ENCODE results near the gene RAPGEF6.
A peak's percentile ranks its signal among the peaks of the same experiment; 100 is the strongest.
"Not testable (repeated sequence)": the region's sequence is repeated elsewhere in the genome, so short reads cannot be mapped to it uniquely, and the experiment has no call there.

The RAPGEF6 gene

GRCh38 chr5:131640043-131640856 is 5.2 kb upstream of the RAPGEF6 start:
- FAIRE-seq (no peak), DNase-seq (ENCODE audit: insufficient read length, low spot score) (no peak)

GRCh38 chr5:131639148-131639547 is 4.1 kb upstream of the RAPGEF6 start:
- DNase-seq (ENCODE audit: insufficient read length, low spot score) (no peak), FAIRE-seq (no peak)

GRCh38 chr5:131637694-131638093 is 2.7 kb upstream of the RAPGEF6 start:
- no peak for FAIRE-seq

GRCh38 chr5:131635684-131636572 is 899 bp upstream of the RAPGEF6 start:
- DNase-seq (ENCODE audit: insufficient read length, low spot score) (peak; percentile 1), FAIRE-seq (no peak)

More at GRCh38 chr5:131637694-131638093, 2.7 kb upstream of the RAPGEF6 start:
- DNase-seq (ENCODE audit: insufficient read length, low spot score), result no peak

GRCh38 chr5:131634666-131634995 is 398 bp downstream of the RAPGEF6 start:
- DNase-seq (ENCODE audit: insufficient read length, low spot score) (no peak), FAIRE-seq (no peak)

- peak; percentile 18 for FAIRE-seq
- DNase-seq (ENCODE audit: insufficient read length, low spot score), result no peak
Observed at GRCh38 chr5:131634238-131634637, 791 bp downstream of the RAPGEF6 start.

GRCh38 chr5:131633830-131634229 is 1.2 kb downstream of the RAPGEF6 start:
- DNase-seq (ENCODE audit: insufficient read length, low spot score) (no peak), FAIRE-seq (peak; percentile 74)

- DNase-seq (ENCODE audit: insufficient read length, low spot score) (no peak), FAIRE-seq (no peak)
Observed at GRCh38 chr5:131630963-131631350, 4.1 kb downstream of the RAPGEF6 start.

GRCh38 chr5:131630208-131630962 is 4.6 kb downstream of the RAPGEF6 start:
- DNase-seq (ENCODE audit: insufficient read length, low spot score), result no peak
- FAIRE-seq, result peak; percentile 21

- DNase-seq (ENCODE audit: insufficient read length, low spot score) (no peak), FAIRE-seq (no peak)
Observed at GRCh38 chr5:131628990-131629389, 6.0 kb downstream of the RAPGEF6 start.

GRCh38 chr5:131627207-131627865 is 7.7 kb downstream of the RAPGEF6 start:
- DNase-seq (ENCODE audit: insufficient read length, low spot score) (no peak), FAIRE-seq (no peak)

- no peak for FAIRE-seq
- DNase-seq (ENCODE audit: insufficient read length, low spot score), result no peak
Observed at GRCh38 chr5:131622633-131623032, 12.4 kb downstream of the RAPGEF6 start.

- FAIRE-seq, result not testable (repeated sequence)
Observed at GRCh38 chr5:131621164-131621563, 13.9 kb downstream of the RAPGEF6 start.

GRCh38 chr5:131619102-131619501 is 15.9 kb downstream of the RAPGEF6 start:
- FAIRE-seq (no peak), DNase-seq (ENCODE audit: insufficient read length, low spot score) (no peak)

More at GRCh38 chr5:131621164-131621563, 13.9 kb downstream of the RAPGEF6 start:
- not testable (repeated sequence) for DNase-seq (ENCODE audit: insufficient read length, low spot score)

- DNase-seq (ENCODE audit: insufficient read length, low spot score), result no peak
- FAIRE-seq, result no peak
Observed at GRCh38 chr5:131617140-131617822, 17.7 kb downstream of the RAPGEF6 start.

GRCh38 chr5:131615957-131616356 is 19.1 kb downstream of the RAPGEF6 start:
- DNase-seq (ENCODE audit: insufficient read length, low spot score) (no peak), FAIRE-seq (no peak)

- FAIRE-seq (no peak), DNase-seq (ENCODE audit: insufficient read length, low spot score) (no peak)
Observed at GRCh38 chr5:131613423-131613822, 21.6 kb downstream of the RAPGEF6 start.

- no peak for DNase-seq (ENCODE audit: insufficient read length, low spot score)
- no peak for FAIRE-seq
Observed at GRCh38 chr5:131611064-131611381, 24.0 kb downstream of the RAPGEF6 start.

- no peak for FAIRE-seq
- no peak for DNase-seq (ENCODE audit: insufficient read length, low spot score)
Observed at GRCh38 chr5:131610198-131611063, 24.6 kb downstream of the RAPGEF6 start.

Data from GM19239 (cell line).